C1 segment of cervical spinal cord (tissue), 14 donors: ENCODE measurements around the gene USH1G.
"Not testable (repeated sequence)": the region's sequence is repeated elsewhere in the genome, so short reads cannot be mapped to it uniquely, and the experiment has no call there.

Source experiments
- DNase-seq, 14 donors: peaks; one replicate each; lab custom pipeline; 2025; lab: John Stamatoyannopoulos, UW

The USH1G gene

GRCh38 chr17:74922694-74923537 is at the start of gene USH1G:
Gene USH1G, minus strand, starts transcription at chr17:74923255. Its CDS starts 182 bp downstream, at chr17:74923073.
- no peak for DNase-seq

- peak in 12 of 14 donors; percentile 26 to 77 (median 56) for DNase-seq
Observed at GRCh38 chr17:74972107-74972972, 49.3 kb upstream of the USH1G start, which contains the start of gene HID1. Gene HID1, minus strand, starts transcription at chr17:74972759. Its CDS starts 103 bp downstream, at chr17:74972656.

- DNase-seq: peak in 2 of 14 donors; percentile 16 to 51
Observed at GRCh38 chr17:74971842-74972106, 48.7 kb upstream of the USH1G start.

GRCh38 chr17:74971069-74971841 is 48.2 kb upstream of the USH1G start:
- DNase-seq: peak in 2 of 14 donors; percentile 45 to 51

GRCh38 chr17:74970395-74970794 is 47.3 kb upstream of the USH1G start:
- DNase-seq: no peak

- not testable (repeated sequence) for DNase-seq
Observed at GRCh38 chr17:74969501-74969900, 46.4 kb upstream of the USH1G start.

- DNase-seq: no peak
Observed at GRCh38 chr17:74968361-74968780, 45.3 kb upstream of the USH1G start.

- DNase-seq: no peak
Observed at GRCh38 chr17:74964988-74965622, 42.0 kb upstream of the USH1G start.

GRCh38 chr17:74964246-74964761 is 41.2 kb upstream of the USH1G start:
- DNase-seq: no peak

GRCh38 chr17:74963656-74964055 is 40.6 kb upstream of the USH1G start:
- peak in 1 of 14 donors; percentile 9 for DNase-seq

GRCh38 chr17:74962622-74963394 is 39.8 kb upstream of the USH1G start:
- DNase-seq: peak in 11 of 14 donors; percentile 21 to 83 (median 59)

GRCh38 chr17:74961657-74962350 is 38.7 kb upstream of the USH1G start:
- DNase-seq: peak; percentile 21 to 86 (median 74)

GRCh38 chr17:74960570-74961342 is 37.7 kb upstream of the USH1G start:
- DNase-seq: no peak

- no peak for DNase-seq
Observed at GRCh38 chr17:74959826-74960515, 36.9 kb upstream of the USH1G start.

GRCh38 chr17:74957935-74958740 is 35.1 kb upstream of the USH1G start:
- DNase-seq: peak in 9 of 14 donors; percentile 11 to 62 (median 20)

- DNase-seq: no peak
Observed at GRCh38 chr17:74956093-74956492, 33.0 kb upstream of the USH1G start.
